SK-N-SH (cell line): Measurements from ENCODE around the gene LRIT2. TPM values are rescaled to one million over a fixed set of nuclear protein-coding genes. Genes with fewer than 3 reads are reported as not detected.

Experiments
- CTCF ChIA-PET: fragments of 300-600, 350-600 bp; formaldehyde crosslinking; extraction: SDS; loops from one replicate; lab custom pipeline; 2021; lab: Yijun Ruan, JAX
- POLR2A ChIA-PET: fragments of 350-600 bp; sonication (Branson Sonifier 250); formaldehyde crosslinking; extraction: SDS; loops from one replicate; lab custom pipeline; 2020; ENCODE audit warnings: antibody characterized with exemption, inconsistent platforms; lab: Yijun Ruan, JAX
- DNase-seq: peaks from one replicate; pipeline ENCODE4 v3.0.0; 2012
- H2AFZ ChIP-seq: fragments of 200-600 bp; sonication (generic); 2 replicates; pipeline ENCODE4 v1.8.1; 2016; ENCODE audit warnings: antibody characterized with exemption, mild to moderate bottlenecking, low read depth
- H3F3A ChIP-seq: fragments of 200-600 bp; sonication (generic); replicated peaks from 2 replicates; pipeline ENCODE3; 2016; ENCODE audit warnings: antibody characterized with exemption, mild to moderate bottlenecking; ENCODE audit not compliant: insufficient read depth
- H3K27ac ChIP-seq, 2 experiments: fragments of 200-500 bp in 1 of 2; fragments of 200-600 bp in 1 of 2; sonication (Bioruptor generic) in 1 of 2; sonication (generic), shearing (Covaris generic) in 1 of 2; 2 replicates each; pipeline versions ENCODE4 v1.5.1 to v1.6.1; 2014 to 2016; ENCODE audit warnings: low read depth in 2 of 2, inconsistent platforms in 1 of 2, low read length in 1 of 2, mild to moderate bottlenecking in 1 of 2, mixed read lengths in 1 of 2
- H3K27me3 ChIP-seq: fragments of 200-600 bp; sonication (generic), shearing (Covaris generic); 2 replicates; pipeline ENCODE4 v1.6.1; 2016; ENCODE audit warnings: mixed run types; ENCODE audit not compliant: insufficient read depth
- H3K36me3 ChIP-seq, 2 experiments: fragments of 200-500 bp in 1 of 2; fragments of 200-600 bp in 1 of 2; sonication (Bioruptor generic) in 1 of 2; sonication (generic) in 1 of 2; replicated peaks in 1 of 2; 2 replicates each; pipeline versions ENCODE3 to v1.5.1; 2014 to 2016; ENCODE audit warnings: low read length in 1 of 2, mild to moderate bottlenecking in 1 of 2; ENCODE audit not compliant: insufficient read depth in 2 of 2, control insufficient read depth in 1 of 2
- H3K4me1 ChIP-seq, 2 experiments: fragments of 200-500 bp in 1 of 2; fragments of 200-600 bp in 1 of 2; sonication (Bioruptor generic) in 1 of 2; sonication (generic), shearing (Covaris generic) in 1 of 2; 2 replicates each; pipeline versions ENCODE4 v1.5.1 to v1.6.1; 2014 to 2016; ENCODE audit warnings: low read depth in 1 of 2, low read length in 1 of 2, mixed run types in 1 of 2; ENCODE audit not compliant: insufficient read depth in 2 of 2, control insufficient read depth in 1 of 2
- H3K4me2 ChIP-seq: fragments of 200-600 bp; sonication (generic), shearing (Covaris generic); 2 replicates; pipeline ENCODE4 v1.6.1; 2017; ENCODE audit warnings: mixed run types
- H3K4me3 ChIP-seq, 2 experiments: fragments of 200-500 bp in 1 of 2; fragments of 200-600 bp in 1 of 2; sonication (Bioruptor generic) in 1 of 2; sonication (generic), shearing (Covaris generic) in 1 of 2; 2 replicates each; pipeline versions ENCODE4 v1.5.1 to v1.8.1; 2014 to 2016; ENCODE audit warnings: low read depth in 2 of 2, inconsistent platforms in 1 of 2, low read length in 1 of 2, mild to moderate bottlenecking in 1 of 2, mixed read lengths in 1 of 2, moderate library complexity in 1 of 2
- H3K79me2 ChIP-seq: fragments of 200-600 bp; sonication (generic); 2 replicates; pipeline ENCODE4 v1.8.1; 2017; ENCODE audit warnings: mild to moderate bottlenecking; ENCODE audit not compliant: insufficient read depth
- H3K9ac ChIP-seq: fragments of 200-600 bp; sonication (generic); 2 replicates; pipeline ENCODE4 v1.6.1; 2017; ENCODE audit warnings: mixed run types
- H3K9me2 ChIP-seq: fragments of 200-600 bp; sonication (generic); 2 replicates; pipeline ENCODE4 v1.6.1; 2017; ENCODE audit warnings: mixed run types
- H3K9me3 ChIP-seq: fragments of 200-600 bp; sonication (generic); 2 replicates; pipeline ENCODE4 v1.6.1; 2017; ENCODE audit warnings: mixed run types, mild to moderate bottlenecking, moderate library complexity
- H4K20me1 ChIP-seq: fragments of 200-600 bp; sonication (generic); 2 replicates; pipeline ENCODE4 v1.6.1; 2017; ENCODE audit warnings: mild to moderate bottlenecking, mixed run types; ENCODE audit not compliant: insufficient read depth
- EZH2phosphoT487 ChIP-seq: fragments of 200-600 bp; sonication (generic); IDR thresholded peaks from 2 replicates; pipeline ENCODE4 v1.6.1; 2017; ENCODE audit warnings: low read depth, mixed run types, mild to moderate bottlenecking, antibody characterized with exemption, moderate library complexity, borderline replicate concordance
- FOXM1 ChIP-seq: IDR thresholded peaks from 2 replicates; pipeline ENCODE4 v1.4.0; 2012; ENCODE audit warnings: low read depth, mild to moderate bottlenecking
- GATA2 ChIP-seq: sonication (generic); formaldehyde crosslinking; IDR thresholded peaks from 2 replicates; pipeline ENCODE4 v1.5.0; 2020; ENCODE audit warnings: mild to moderate bottlenecking, missing genetic modification reagents
- NRF1 ChIP-seq: IDR thresholded peaks from 2 replicates; pipeline ENCODE4 v1.6.1; 2012; ENCODE audit warnings: low read depth, mild to moderate bottlenecking, low read length
- RAD21 ChIP-seq: IDR thresholded peaks from 2 replicates; pipeline ENCODE4 v1.6.1; 2012; ENCODE audit warnings: mild to moderate bottlenecking, low read length
- SMC3 ChIP-seq: IDR thresholded peaks from 2 replicates; pipeline ENCODE4 v1.6.1; 2012; ENCODE audit warnings: low read depth, low read length, improper control_type of control experiment
- WGBS: methylation state at CpG from one replicate; pipeline ENCODE4 v1.1.6; 2017; ENCODE audit warnings: low lambda C conversion rate; 5-methylcytosine and 5-hydroxymethylcytosine counted together
- polyA plus RNA-seq, 3 experiments: library from polyadenylated mRNA; depleted of rRNA; stranded (reverse); fragments of >200 nt; gene quantifications; 2 replicates each; pipeline ENCODE4 v1.2.3, GENCODE V29; 2012
- TF ChIP-seq, protein P1 (sequence below): IDR thresholded peaks from 2 replicates; pipeline ENCODE4 v1.4.0; 2012; ENCODE audit warnings: low read depth, borderline replicate concordance

LRIT2 gene
- polyA plus RNA-seq, 1 of the 3 experiments (the other 2 are of a cell fraction), result not detected

DNA sequence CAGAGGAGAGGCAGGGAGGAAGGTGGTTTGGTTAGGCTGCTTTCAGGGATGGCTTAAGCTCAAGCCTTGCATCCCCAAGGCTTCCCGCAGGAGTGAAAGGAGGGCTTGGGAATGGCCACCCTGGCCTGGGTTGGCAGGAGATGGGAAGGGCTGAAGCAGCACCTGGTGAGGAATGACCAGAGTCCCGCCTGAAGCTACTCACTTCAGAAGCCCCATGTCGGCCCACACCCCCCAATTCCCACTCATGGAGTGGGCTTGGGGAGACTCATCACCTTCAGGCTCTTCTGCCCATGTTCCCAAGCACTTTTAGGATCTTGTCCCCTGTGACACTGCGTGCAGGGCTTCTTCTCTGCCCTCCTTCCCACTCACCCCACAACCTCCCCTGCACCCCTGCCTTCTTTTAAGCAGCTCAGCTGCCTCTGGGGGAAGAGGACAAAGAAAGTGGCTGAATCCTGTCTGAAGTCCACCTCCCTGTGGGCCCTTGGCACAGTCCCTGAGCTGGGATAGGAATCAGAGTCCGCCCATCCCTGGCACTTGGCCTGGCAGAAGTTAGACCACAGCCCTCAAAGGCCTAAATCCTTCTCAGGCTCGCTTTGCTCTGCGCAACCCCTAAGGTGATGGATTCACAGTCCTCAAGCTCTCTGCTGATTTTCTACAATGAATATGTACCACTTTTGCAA is 36.0 kb upstream of the LRIT2 start:
- Histone ChIP-seq H3K4me1 (peaks cover 0 to 15% of the 10 kb centered on the region in 2 experiments; a peak in 1 of 4 replicates), H3K9me2 (no peaks in the 10 kb centered on the region), H2AFZ (no peak overlapping the region), H3K4me3 (no peak overlapping the region), H3K9me3 (no peaks in the 10 kb centered on the region), H4K20me1 (no peaks in the 10 kb centered on the region), H3K9ac (no peak overlapping the region), H3K27me3 (no peaks in the 10 kb centered on the region), H3F3A (no peaks in the 10 kb centered on the region), H3K4me2 (no peak overlapping the region), H3K36me3 (no peaks in the 10 kb centered on the region), H3K27ac (no peak overlapping the region), H3K79me2 (no peaks in the 10 kb centered on the region)
- no peak for DNase-seq
- ChIA-PET POLR2A (no interaction called here), CTCF (interaction anchor here (0.7 to 11.2 kb wide), 3 partner anchors 91 to 455 kb away, joined by 3 to 201 read pairs (median 5); no protein-coding TSS in a partner anchor)
- 54% methylated on average over 6 of the region's 7 CpGs for WGBS
- TF ChIP-seq RAD21 (no peak), FOXM1 (no peak)
- TF ChIP-seq, protein P1, sequence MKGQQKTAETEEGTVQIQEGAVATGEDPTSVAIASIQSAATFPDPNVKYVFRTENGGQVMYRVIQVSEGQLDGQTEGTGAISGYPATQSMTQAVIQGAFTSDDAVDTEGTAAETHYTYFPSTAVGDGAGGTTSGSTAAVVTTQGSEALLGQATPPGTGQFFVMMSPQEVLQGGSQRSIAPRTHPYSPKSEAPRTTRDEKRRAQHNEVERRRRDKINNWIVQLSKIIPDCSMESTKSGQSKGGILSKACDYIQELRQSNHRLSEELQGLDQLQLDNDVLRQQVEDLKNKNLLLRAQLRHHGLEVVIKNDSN, result no peak

DNA sequence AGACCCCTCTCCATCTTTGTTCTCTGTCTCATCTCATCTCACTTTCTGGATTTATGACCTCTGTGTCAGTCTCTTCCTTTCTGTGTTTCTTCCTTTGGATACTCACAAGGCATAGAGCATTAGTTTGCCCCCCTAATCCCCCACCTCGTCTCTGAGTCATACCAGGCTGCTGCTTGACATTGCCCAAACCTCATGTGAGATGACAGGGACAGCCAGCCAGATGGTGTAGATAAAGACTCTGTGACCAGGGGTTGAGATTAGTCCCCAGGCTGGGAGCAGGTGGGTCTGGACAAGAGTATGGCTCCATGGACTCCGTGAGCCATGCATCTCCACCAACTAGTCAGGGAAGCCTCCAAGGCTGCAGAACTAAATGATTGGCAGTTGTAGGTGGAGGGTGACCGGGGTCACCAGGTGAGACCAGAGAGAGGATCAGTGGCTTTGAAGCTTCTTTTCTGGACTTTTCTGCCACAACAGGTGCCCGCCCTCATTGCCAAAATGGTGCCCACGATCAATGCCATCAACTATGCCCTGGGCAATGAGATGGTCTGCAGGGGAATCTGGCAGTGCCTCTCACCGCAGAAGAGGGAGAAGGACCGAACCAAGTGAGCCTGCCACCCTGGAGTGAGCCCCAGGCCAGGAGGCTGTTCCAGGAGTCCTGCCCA is 32.8 kb upstream of the LRIT2 start:
- Histone ChIP-seq H3K4me2 (no peak overlapping the region), H3K27me3 (no peaks in the 10 kb centered on the region), H3K9me3 (no peaks in the 10 kb centered on the region), H2AFZ (no peak overlapping the region), H3K9me2 (no peaks in the 10 kb centered on the region), H3K36me3 (no peaks in the 10 kb centered on the region), H4K20me1 (no peaks in the 10 kb centered on the region), H3K4me1 (peaks cover 0 to 5% of the 10 kb centered on the region in 2 experiments; a peak in 1 of 4 replicates), H3K27ac (no peak overlapping the region), H3K9ac (no peak overlapping the region), H3K79me2 (no peaks in the 10 kb centered on the region), H3F3A (no peaks in the 10 kb centered on the region), H3K4me3 (no peak overlapping the region)
- 29% methylated on average over 3 of the region's 7 CpGs for WGBS
- ChIA-PET CTCF (interaction anchor here (0.7 to 2.3 kb wide), 2 partner anchors 8 to 277 kb away, joined by 3 to 9 read pairs; no protein-coding TSS in a partner anchor), POLR2A (no interaction called here)
- no peak for DNase-seq
- TF ChIP-seq GATA2 (CRISPR knock-in tag) (0 out of 2 replicates have a peak, but pooled peaks have one; percentile 49), EZH2phosphoT487 (no peak)

DNA sequence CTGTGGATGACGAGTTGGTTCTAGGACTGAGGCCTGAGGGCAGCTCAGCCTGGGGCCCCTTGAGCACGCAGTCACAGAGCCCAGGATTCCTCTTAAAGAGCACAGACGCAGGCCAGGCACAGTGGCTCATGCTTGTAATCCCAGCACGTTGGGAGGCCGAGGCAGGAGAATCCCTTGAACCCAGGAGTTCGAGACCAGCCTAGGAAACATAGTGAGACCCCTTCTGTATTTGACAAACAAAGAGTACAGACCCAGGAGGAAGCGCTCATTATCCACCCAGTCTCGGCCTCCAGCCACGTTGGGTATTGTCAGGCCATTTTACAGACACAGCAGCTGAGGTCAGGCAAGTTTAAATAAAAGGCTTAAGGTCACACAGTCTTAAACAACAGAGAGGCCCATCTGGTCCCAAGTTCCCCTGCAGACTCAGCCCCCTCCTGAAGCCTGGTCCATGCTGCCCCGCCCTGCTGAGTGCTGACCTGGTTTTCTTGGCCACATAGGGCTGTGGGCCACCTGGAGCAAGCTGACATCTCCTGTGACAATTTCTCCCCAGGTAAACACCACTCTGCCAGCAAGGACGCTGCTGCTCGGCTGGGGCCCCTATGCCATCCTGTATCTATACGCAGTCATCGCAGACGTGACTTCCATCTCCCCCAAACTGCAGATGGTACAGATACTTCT is 32.1 kb upstream of the LRIT2 start:
- H3K27me3 ChIP-seq, result no peaks in the 10 kb centered on the region
- 71% methylated on average over 13 of the region's 15 CpGs for WGBS
- no peak for TF ChIP-seq SMC3
- no peak for TF ChIP-seq NRF1
- H4K20me1 ChIP-seq, result no peaks in the 10 kb centered on the region
- no peak overlapping the region for H2AFZ ChIP-seq
- H3K9me2 ChIP-seq, result no peaks in the 10 kb centered on the region
- no peak overlapping the region for H3K9ac ChIP-seq
- H3K36me3 ChIP-seq, result no peaks in the 10 kb centered on the region
- no peaks in the 10 kb centered on the region for H3K79me2 ChIP-seq
- ChIA-PET CTCF (interaction anchor here (0.6 to 4.4 kb wide), 4 partner anchors 7 to 280 kb away, joined by 3 to 23 read pairs (median 11); no protein-coding TSS in a partner anchor), POLR2A (no interaction called here)
- DNase-seq, result no peak
- no peak overlapping the region for H3K27ac ChIP-seq
- peaks cover 0 to 5% of the 10 kb centered on the region in 2 experiments; a peak in 1 of 4 replicates for H3K4me1 ChIP-seq
- no peaks in the 10 kb centered on the region for H3K9me3 ChIP-seq
- H3F3A ChIP-seq, result no peaks in the 10 kb centered on the region
- H3K4me2 ChIP-seq, result no peak overlapping the region
- no peak overlapping the region for H3K4me3 ChIP-seq
